Measurements from ENCODE around the gene RAB20. TPM values are rescaled to one million over a fixed set of nuclear protein-coding genes. Genes with fewer than 3 reads are reported as not detected.

The RAB20 gene
- total and polyA plus RNA-seq, 10 of the 15 experiments (the other 5 are each of a cell fraction or from before 2014, with no cell fraction given): 0.48 to 33.1 (median 9.6) TPM

- DNase-seq (ENCODE audit: low read depth, low spot score) (no peak), FAIRE-seq (no peak), ATAC-seq (no peak)
- WGBS (ENCODE audit: insufficient coverage, insufficient replicate concordance, low lambda C conversion rate, missing lambda C conversion rate): 44% methylated on average over 18 of the region's 18 CpGs
- no peaks in the 10 kb centered on the region for H3K36me3 ChIP-seq (ENCODE audit: control insufficient read depth in 2 of 2, insufficient read depth in 2 of 2, low read length in 1 of 2)
- no peak overlapping the region for H2AFZ ChIP-seq (ENCODE audit: control insufficient read depth, low read depth, low read length)
- POLR2A ChIA-PET: interaction anchor here (0.9 to 1.2 kb wide), 2 partner anchors 12 to 29 kb away, joined by 3 read pairs; no protein-coding TSS in a partner anchor
- H3K9me3 ChIP-seq (replicated peaks; ENCODE audit: control insufficient read depth, insufficient read depth, low read length): no peaks in the 10 kb centered on the region
- RAD21 ChIA-PET (ENCODE audit: unreplicated experiment): no interaction called here
- intact Hi-C loops (cut with micrococcal nuclease; ENCODE audit: unreplicated experiment) (no loop called here), in situ Hi-C loops (cut with MboI) (no loop called here)
- H3K79me2 ChIP-seq (ENCODE audit: control insufficient read depth, insufficient read depth, low read length): no peaks in the 10 kb centered on the region
- TF ChIP-seq POLR2A (IDR thresholded peaks at IDR 0.05; ENCODE audit: low read depth, low read length): no peak
- TF ChIP-seq JUND (IDR thresholded peaks at IDR 0.05; ENCODE audit: low read depth, low read length): no peak
- H3K4me3 ChIP-seq: no peak overlapping the region
- CTCF ChIA-PET: interaction anchor here (0.9 kb wide), 1 partner anchor 41 kb away, joined by 3 read pairs; no protein-coding TSS in a partner anchor
- H3K27me3 ChIP-seq (replicated peaks in 1 of 2; ENCODE audit: control insufficient read depth in 2 of 2, insufficient read depth in 2 of 2, low read length in 1 of 2): peaks cover 1 to 8% of the 10 kb centered on the region in 2 experiments; a peak in 3 of 4 replicates
- H3K27ac ChIP-seq (ENCODE audit: control insufficient read depth, insufficient read depth): no peak overlapping the region
- H3K4me2 ChIP-seq (ENCODE audit: control insufficient read depth, insufficient read depth): no peak overlapping the region
- no TSS peak for BruUV-seq (replicated peaks)
- no peak overlapping the region for H3K9ac ChIP-seq (ENCODE audit: control insufficient read depth, insufficient read depth, low read length)
- SMC1A ChIA-PET (ENCODE audit: uncharacterized antibody, unreplicated experiment): interaction anchor here (1.3 kb wide), 1 partner anchor 30 kb away, joined by 3 read pairs; no protein-coding TSS in a partner anchor
- no peaks in the 10 kb centered on the region for H4K20me1 ChIP-seq (ENCODE audit: control insufficient read depth, insufficient read depth)
- no peaks in the 10 kb centered on the region for H3K4me1 ChIP-seq (ENCODE audit: control insufficient read depth, insufficient read depth, low read length)
These were observed 77.1 kb downstream of the RAB20 start for GRCh38 chr13:110484290-110485048.

GRCh38 chr13:110483386-110483968, 78.0 kb downstream of the RAB20 start:
- ATAC-seq: no peak
- in situ Hi-C loops (cut with MboI): no loop called here
- ChIA-PET SMC1A (ENCODE audit: uncharacterized antibody, unreplicated experiment) (no interaction called here), RAD21 (ENCODE audit: unreplicated experiment) (no interaction called here), CTCF (interaction anchor here (0.8 to 1.5 kb wide), 3 partner anchors 24 to 42 kb away, joined by 3 read pairs; no protein-coding TSS in a partner anchor), POLR2A (interaction anchor here (0.9 to 1.2 kb wide), 2 partner anchors 11 to 28 kb away, joined by 3 read pairs; no protein-coding TSS in a partner anchor)
- Histone ChIP-seq H3K9me3 (replicated peaks; ENCODE audit: control insufficient read depth, insufficient read depth, low read length) (no peaks in the 10 kb centered on the region), H3K27me3 (replicated peaks in 1 of 2; ENCODE audit: control insufficient read depth in 2 of 2, insufficient read depth in 2 of 2, low read length in 1 of 2) (peaks cover 1 to 8% of the 10 kb centered on the region in 2 experiments; a peak in 3 of 4 replicates), H3K4me1 (ENCODE audit: control insufficient read depth, insufficient read depth, low read length) (no peaks in the 10 kb centered on the region), H3K4me2 (ENCODE audit: control insufficient read depth, insufficient read depth) (no peak overlapping the region), H3K9ac (ENCODE audit: control insufficient read depth, insufficient read depth, low read length) (no peak overlapping the region), H4K20me1 (ENCODE audit: control insufficient read depth, insufficient read depth) (no peaks in the 10 kb centered on the region), H2AFZ (ENCODE audit: control insufficient read depth, low read depth, low read length) (no peak overlapping the region), H3K36me3 (ENCODE audit: control insufficient read depth in 2 of 2, insufficient read depth in 2 of 2, low read length in 1 of 2) (no peaks in the 10 kb centered on the region), H3K4me3 (no peak overlapping the region), H3K79me2 (ENCODE audit: control insufficient read depth, insufficient read depth, low read length) (no peaks in the 10 kb centered on the region), H3K27ac (ENCODE audit: control insufficient read depth, insufficient read depth) (no peak overlapping the region)
- BruUV-seq (replicated peaks): no TSS peak
- TF ChIP-seq USF2 (IDR thresholded peaks at IDR 0.05; ENCODE audit: borderline replicate concordance, low read depth, low read length): no peak
- TF ChIP-seq, protein P1, sequence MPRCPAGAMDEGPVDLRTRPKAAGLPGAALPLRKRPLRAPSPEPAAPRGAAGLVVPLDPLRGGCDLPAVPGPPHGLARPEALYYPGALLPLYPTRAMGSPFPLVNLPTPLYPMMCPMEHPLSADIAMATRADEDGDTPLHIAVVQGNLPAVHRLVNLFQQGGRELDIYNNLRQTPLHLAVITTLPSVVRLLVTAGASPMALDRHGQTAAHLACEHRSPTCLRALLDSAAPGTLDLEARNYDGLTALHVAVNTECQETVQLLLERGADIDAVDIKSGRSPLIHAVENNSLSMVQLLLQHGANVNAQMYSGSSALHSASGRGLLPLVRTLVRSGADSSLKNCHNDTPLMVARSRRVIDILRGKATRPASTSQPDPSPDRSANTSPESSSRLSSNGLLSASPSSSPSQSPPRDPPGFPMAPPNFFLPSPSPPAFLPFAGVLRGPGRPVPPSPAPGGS (IDR thresholded peaks at IDR 0.05; ENCODE audit: borderline replicate concordance, insufficient read depth, low read depth, low read length, poor library complexity, severe bottlenecking): peak; percentile 76
- FAIRE-seq: no peak
- WGBS (ENCODE audit: insufficient coverage, insufficient replicate concordance, low lambda C conversion rate, missing lambda C conversion rate): 65% methylated on average over 13 of the region's 13 CpGs
- intact Hi-C loops (cut with micrococcal nuclease; ENCODE audit: unreplicated experiment): no loop called here
- no peak for DNase-seq (ENCODE audit: low read depth, low spot score)
